ENCODE measurements around the gene SETD7.

The SETD7 gene

DNA sequence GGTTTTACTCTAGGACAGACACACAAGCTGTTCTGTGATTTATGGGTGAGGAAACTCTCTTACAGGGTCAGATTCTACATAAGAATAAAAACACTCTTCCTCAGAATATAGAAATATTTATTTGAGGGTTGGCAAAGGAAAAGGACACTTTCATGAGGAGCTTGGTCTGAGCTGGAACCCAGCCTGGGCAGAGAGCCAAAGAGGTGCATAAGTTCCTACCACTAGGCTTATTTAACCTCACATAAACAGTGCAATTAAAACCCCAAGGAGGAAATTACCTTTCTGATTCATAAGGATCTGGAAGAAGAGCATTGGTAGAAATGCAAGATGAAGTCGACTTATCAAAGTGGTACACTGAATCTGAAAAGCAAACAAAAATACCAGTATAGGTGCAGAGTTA, 32.9 kb downstream of the SETD7 start:
- Histone ChIP-seq H3K9me3 (ENCODE audit: control insufficient read depth in 1 of 2, low read length in 2 of 2) (no peaks in the 10 kb centered on the region), H3K36me3 (ENCODE audit: control insufficient read depth in 1 of 2, insufficient read depth in 2 of 2, low read length in 2 of 2) (peaks cover 30 to 50% of the 10 kb centered on the region in 2 donors), H3K27me3 (ENCODE audit: low read depth, low read length) (no peaks in the 10 kb centered on the region), H3K27ac (ENCODE audit: low read length) (no peak overlapping the region), H3K4me1 (ENCODE audit: control insufficient read depth in 1 of 2, insufficient read depth in 2 of 2, low read length in 2 of 2) (no peaks in the 10 kb centered on the region), H3K4me3 (ENCODE audit: low read depth in 1 of 2, low read length in 2 of 2) (no peak overlapping the region)

DNA sequence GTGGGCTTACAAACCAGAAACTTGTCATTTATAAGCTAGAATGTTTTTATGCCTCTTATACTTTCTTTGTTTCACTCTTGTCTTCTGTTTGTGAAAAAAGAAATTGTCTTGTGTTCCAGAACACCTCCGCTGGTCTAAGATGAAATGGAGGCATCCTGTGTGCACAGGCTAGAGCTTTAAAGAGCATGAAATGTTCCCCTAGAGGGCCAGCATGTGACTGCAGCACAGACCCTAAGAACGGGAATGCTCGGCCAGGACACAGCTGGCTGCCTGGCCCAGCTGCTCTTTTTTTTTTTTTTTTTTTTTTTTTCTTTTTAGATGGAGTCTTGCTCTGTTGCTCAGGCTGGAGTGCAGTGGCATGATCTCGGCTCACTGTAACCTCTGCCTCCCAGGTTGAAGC, 33.6 kb downstream of the SETD7 start:
- no peaks in the 10 kb centered on the region for H3K27me3 ChIP-seq (ENCODE audit: low read depth, low read length)
- no peak overlapping the region for H3K4me3 ChIP-seq (ENCODE audit: low read depth in 1 of 2, low read length in 2 of 2)
- H3K9me3 ChIP-seq (ENCODE audit: control insufficient read depth in 1 of 2, low read length in 2 of 2): no peaks in the 10 kb centered on the region
- H3K27ac ChIP-seq (ENCODE audit: low read length): no peak overlapping the region
- peaks cover 25 to 51% of the 10 kb centered on the region in 2 donors for H3K36me3 ChIP-seq (ENCODE audit: control insufficient read depth in 1 of 2, insufficient read depth in 2 of 2, low read length in 2 of 2)
- H3K4me1 ChIP-seq (ENCODE audit: control insufficient read depth in 1 of 2, insufficient read depth in 2 of 2, low read length in 2 of 2): no peaks in the 10 kb centered on the region

DNA sequence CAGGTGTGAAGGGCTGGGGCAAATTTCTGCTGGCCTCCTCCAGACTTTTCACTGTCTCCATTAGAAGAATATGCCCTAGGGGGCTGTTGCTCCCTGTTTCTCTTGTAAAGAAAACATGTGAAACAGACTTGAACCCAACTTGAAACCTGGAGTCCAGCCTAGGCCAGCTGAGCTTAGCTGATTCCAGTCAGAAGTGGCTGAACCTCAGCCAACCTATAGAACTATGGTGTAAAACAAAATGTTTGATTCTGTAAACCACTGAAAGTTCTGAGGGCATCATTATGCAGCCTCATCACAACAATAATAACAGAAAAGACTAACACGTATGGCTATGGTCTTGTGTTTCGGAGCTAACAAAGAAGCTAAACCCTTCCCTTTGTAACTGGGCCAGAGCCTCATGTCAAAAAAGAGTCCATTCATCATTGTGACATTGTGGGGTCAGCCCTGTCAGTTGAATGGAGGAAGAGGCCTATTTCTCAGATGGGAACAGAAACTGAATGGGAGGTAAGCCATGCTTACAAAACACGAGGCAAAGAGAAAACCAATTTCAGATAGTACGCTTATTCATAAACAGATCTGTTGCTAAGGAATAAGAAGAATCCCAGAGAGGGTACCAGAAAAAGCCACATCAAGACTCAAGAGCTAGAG, 34.1 kb downstream of the SETD7 start:
- peaks cover 24 to 52% of the 10 kb centered on the region in 2 donors for H3K36me3 ChIP-seq (ENCODE audit: control insufficient read depth in 1 of 2, insufficient read depth in 2 of 2, low read length in 2 of 2)
- no peaks in the 10 kb centered on the region for H3K9me3 ChIP-seq (ENCODE audit: control insufficient read depth in 1 of 2, low read length in 2 of 2)
- H3K4me3 ChIP-seq (ENCODE audit: low read depth in 1 of 2, low read length in 2 of 2): no peak overlapping the region
- no peaks in the 10 kb centered on the region for H3K4me1 ChIP-seq (ENCODE audit: control insufficient read depth in 1 of 2, insufficient read depth in 2 of 2, low read length in 2 of 2)
- no peaks in the 10 kb centered on the region for H3K27me3 ChIP-seq (ENCODE audit: low read depth, low read length)
- no peak overlapping the region for H3K27ac ChIP-seq (ENCODE audit: low read length)

DNA sequence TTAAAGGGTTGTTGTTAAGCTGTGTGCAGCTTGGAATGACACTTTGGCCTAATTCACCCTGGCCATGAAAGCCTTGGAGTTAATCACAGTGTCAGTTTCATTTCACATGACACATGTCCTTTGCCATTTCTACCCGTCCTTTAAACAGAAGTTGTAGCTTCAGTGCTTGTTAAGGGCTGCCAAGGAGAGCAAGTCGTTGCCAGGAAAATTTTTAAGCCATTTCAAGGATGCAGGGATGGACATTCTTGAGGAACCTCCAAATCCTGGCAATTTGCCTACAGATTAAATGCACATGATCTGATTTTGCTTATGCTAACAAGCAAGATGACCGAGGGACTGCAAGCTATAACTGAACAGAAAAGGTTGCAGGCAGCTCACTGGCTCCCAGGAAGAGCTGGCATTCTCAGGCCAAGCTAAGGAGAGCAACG, 40.5 kb downstream of the SETD7 start:
- Histone ChIP-seq H3K36me3 (ENCODE audit: control insufficient read depth in 1 of 2, insufficient read depth in 2 of 2, low read length in 2 of 2) (peaks cover 36 to 59% of the 10 kb centered on the region in 2 donors), H3K4me1 (ENCODE audit: control insufficient read depth in 1 of 2, insufficient read depth in 2 of 2, low read length in 2 of 2) (no peaks in the 10 kb centered on the region)

DNA sequence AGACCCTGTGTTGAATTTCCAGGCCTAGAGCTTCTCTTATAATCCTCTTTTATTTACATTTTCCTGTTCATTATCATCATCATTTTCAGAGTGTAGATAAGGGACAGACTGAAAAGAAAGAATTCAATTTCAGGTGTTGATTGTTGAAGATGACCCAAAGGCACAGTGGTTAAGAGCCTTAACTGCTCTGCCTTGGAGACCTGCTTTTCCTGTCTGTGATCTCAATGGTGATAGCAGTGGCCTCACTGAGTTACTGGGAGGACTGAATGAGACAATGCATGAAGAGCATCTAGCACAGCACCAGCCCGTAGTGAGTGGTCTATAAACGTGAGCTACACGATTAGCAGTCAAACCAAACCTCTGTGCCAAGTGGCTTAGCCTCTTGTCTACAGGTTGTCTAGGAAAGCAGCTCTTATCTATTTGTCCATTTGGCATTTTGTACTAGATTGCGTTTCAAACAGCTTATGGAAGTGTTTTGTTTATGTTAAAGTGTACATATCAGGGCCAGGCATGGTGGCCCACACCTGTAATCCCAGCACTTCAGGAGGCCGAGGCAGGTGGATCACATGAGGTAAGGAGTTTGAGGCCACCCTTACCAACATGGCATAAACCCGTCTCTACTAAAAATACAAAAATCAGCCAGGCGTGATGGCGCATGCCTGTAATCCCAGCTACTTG, 41.5 kb downstream of the SETD7 start:
- Histone ChIP-seq H3K4me1 (ENCODE audit: control insufficient read depth in 1 of 2, insufficient read depth in 2 of 2, low read length in 2 of 2) (no peaks in the 10 kb centered on the region), H3K4me3 (ENCODE audit: low read depth in 1 of 2, low read length in 2 of 2) (no peak overlapping the region), H3K36me3 (ENCODE audit: control insufficient read depth in 1 of 2, insufficient read depth in 2 of 2, low read length in 2 of 2) (peaks cover 38 to 62% of the 10 kb centered on the region in 2 donors), H3K27ac (ENCODE audit: low read length) (no peak overlapping the region), H3K27me3 (ENCODE audit: low read depth, low read length) (no peaks in the 10 kb centered on the region), H3K9me3 (ENCODE audit: control insufficient read depth in 1 of 2, low read length in 2 of 2) (no peaks in the 10 kb centered on the region)

More for the DNA sequence above, 40.5 kb downstream of the SETD7 start:
- Histone ChIP-seq H3K27ac (ENCODE audit: low read length) (no peak overlapping the region), H3K27me3 (ENCODE audit: low read depth, low read length) (no peaks in the 10 kb centered on the region), H3K4me3 (ENCODE audit: low read depth in 1 of 2, low read length in 2 of 2) (no peak overlapping the region), H3K9me3 (ENCODE audit: control insufficient read depth in 1 of 2, low read length in 2 of 2) (no peaks in the 10 kb centered on the region)

DNA sequence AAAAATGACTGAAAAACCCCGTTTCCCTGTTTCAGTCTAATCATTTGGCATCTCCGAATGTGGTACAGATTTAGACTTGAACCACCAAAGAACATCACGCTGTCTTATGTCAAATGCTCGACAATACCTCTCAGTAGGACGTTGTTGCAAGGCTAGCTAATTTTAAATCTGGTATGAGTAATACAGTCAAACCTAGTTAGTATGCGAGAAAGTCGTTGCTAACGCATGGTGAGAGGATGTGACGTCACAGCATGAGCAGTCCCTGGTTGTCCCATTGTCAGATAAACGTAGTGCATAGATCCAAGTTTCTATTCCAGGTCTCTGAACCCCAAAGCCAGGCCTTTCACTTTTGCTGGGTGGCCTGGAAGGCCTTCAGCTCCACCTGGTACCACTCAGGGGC, 44.7 kb downstream of the SETD7 start:
- H3K27me3 ChIP-seq (ENCODE audit: low read depth, low read length): no peaks in the 10 kb centered on the region
- H3K27ac ChIP-seq (ENCODE audit: low read length): no peak overlapping the region
- H3K4me3 ChIP-seq (ENCODE audit: low read depth in 1 of 2, low read length in 2 of 2): no peak overlapping the region
- no peaks in the 10 kb centered on the region for H3K4me1 ChIP-seq (ENCODE audit: control insufficient read depth in 1 of 2, insufficient read depth in 2 of 2, low read length in 2 of 2)
- H3K36me3 ChIP-seq (ENCODE audit: control insufficient read depth in 1 of 2, insufficient read depth in 2 of 2, low read length in 2 of 2): peaks cover 43 to 56% of the 10 kb centered on the region in 2 donors
- no peaks in the 10 kb centered on the region for H3K9me3 ChIP-seq (ENCODE audit: control insufficient read depth in 1 of 2, low read length in 2 of 2)

DNA sequence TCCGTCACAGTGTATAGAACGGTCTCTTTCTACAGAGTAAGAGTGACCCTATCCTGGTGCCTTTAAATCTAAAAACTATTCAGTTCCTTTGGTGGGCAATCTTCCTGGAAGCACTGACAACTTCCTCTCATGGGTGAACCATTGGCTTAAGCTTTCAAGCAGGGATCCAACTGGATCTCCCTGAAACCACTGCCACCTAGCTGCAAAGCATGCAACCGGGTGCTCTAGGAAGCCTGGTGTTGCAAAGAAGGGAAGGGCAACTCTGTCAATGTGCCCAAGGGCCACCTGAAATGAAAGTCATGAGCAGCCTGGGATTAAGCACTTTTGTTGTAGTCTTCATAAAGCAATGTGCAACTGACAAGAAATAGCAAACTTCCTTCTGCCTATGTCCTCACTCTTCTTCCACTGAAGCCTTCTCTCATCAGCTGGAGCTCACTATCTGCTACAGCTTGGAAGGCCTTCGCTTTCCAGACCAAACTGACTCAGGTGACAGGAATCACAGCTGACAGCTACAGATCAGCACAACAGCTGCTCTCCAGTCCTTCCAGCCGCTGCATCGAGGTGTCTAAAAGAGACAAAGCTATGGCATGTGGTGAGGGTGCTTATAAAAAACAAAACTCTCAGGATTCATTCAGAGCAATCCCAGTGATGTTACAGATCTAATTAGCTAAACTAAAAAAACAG, 46.1 kb downstream of the SETD7 start:
- Histone ChIP-seq H3K4me1 (ENCODE audit: control insufficient read depth in 1 of 2, insufficient read depth in 2 of 2, low read length in 2 of 2) (no peaks in the 10 kb centered on the region), H3K27me3 (ENCODE audit: low read depth, low read length) (no peaks in the 10 kb centered on the region), H3K36me3 (ENCODE audit: control insufficient read depth in 1 of 2, insufficient read depth in 2 of 2, low read length in 2 of 2) (peaks cover 38 to 57% of the 10 kb centered on the region in 2 donors), H3K9me3 (ENCODE audit: control insufficient read depth in 1 of 2, low read length in 2 of 2) (no peaks in the 10 kb centered on the region), H3K4me3 (ENCODE audit: low read depth in 1 of 2, low read length in 2 of 2) (no peak overlapping the region), H3K27ac (ENCODE audit: low read length) (no peak overlapping the region)

DNA sequence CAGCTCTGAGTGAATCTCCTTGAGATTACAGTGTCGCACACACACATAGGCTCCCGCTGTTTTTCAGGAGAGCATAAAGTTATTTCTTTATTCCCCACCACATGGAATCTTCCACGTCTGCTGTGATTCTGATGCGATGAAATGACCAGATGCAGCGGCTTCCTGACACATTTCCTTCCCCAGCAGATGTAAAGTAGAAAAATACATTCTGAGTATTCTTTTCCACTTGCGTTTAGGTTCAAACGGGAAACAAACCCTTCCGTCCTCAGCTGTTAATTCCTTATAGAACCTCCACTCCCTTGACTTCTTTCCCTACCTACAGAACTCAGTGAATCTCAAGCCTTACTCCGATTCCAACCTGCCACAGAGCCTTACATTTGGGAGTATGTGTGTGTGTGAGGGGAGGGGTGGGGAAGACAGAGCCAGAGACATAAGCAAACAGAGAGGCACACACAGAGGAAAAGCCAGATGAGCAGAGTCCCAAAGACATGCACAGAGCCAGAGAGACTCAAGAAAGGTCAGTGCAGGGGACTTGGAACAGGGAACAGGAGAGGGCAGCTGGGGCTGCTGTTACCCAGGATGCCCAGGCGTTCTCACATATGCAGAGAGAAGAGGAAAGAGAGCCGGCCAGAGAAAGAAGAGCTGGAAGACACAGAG, 47.3 kb downstream of the SETD7 start:
- no peaks in the 10 kb centered on the region for H3K4me1 ChIP-seq (ENCODE audit: control insufficient read depth in 1 of 2, insufficient read depth in 2 of 2, low read length in 2 of 2)
- no peaks in the 10 kb centered on the region for H3K27me3 ChIP-seq (ENCODE audit: low read depth, low read length)
- H3K9me3 ChIP-seq (ENCODE audit: control insufficient read depth in 1 of 2, low read length in 2 of 2): no peaks in the 10 kb centered on the region
- peaks cover 32 to 52% of the 10 kb centered on the region in 2 donors for H3K36me3 ChIP-seq (ENCODE audit: control insufficient read depth in 1 of 2, insufficient read depth in 2 of 2, low read length in 2 of 2)
- no peak overlapping the region for H3K27ac ChIP-seq (ENCODE audit: low read length)
- H3K4me3 ChIP-seq (ENCODE audit: low read depth in 1 of 2, low read length in 2 of 2): no peak overlapping the region

DNA sequence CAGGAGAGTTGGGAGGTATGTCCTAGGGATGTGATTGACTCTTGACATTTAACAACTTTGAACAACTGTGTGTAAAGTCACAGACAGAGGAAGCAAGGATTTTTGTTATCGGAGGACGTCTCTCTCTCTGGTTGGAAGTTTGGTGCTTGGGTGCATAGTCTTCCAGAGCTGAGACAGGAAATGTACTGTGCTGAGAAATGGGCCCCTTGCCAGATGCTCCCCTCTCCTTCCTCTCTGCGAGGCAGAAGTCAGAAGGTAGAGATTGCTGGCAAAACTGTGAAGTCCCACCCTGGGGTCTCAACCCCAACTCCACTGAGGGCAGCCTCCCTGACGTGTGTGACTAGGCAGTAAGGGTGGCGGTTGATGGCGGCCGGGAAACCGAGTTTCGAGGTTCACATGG, 49.2 kb downstream of the SETD7 start:
- Histone ChIP-seq H3K36me3 (ENCODE audit: control insufficient read depth in 1 of 2, insufficient read depth in 2 of 2, low read length in 2 of 2) (peaks cover 29 to 44% of the 10 kb centered on the region in 2 donors), H3K27ac (ENCODE audit: low read length) (no peak overlapping the region), H3K4me3 (ENCODE audit: low read depth in 1 of 2, low read length in 2 of 2) (no peak overlapping the region), H3K9me3 (ENCODE audit: control insufficient read depth in 1 of 2, low read length in 2 of 2) (no peaks in the 10 kb centered on the region), H3K27me3 (ENCODE audit: low read depth, low read length) (no peaks in the 10 kb centered on the region), H3K4me1 (ENCODE audit: control insufficient read depth in 1 of 2, insufficient read depth in 2 of 2, low read length in 2 of 2) (no peaks in the 10 kb centered on the region)

DNA sequence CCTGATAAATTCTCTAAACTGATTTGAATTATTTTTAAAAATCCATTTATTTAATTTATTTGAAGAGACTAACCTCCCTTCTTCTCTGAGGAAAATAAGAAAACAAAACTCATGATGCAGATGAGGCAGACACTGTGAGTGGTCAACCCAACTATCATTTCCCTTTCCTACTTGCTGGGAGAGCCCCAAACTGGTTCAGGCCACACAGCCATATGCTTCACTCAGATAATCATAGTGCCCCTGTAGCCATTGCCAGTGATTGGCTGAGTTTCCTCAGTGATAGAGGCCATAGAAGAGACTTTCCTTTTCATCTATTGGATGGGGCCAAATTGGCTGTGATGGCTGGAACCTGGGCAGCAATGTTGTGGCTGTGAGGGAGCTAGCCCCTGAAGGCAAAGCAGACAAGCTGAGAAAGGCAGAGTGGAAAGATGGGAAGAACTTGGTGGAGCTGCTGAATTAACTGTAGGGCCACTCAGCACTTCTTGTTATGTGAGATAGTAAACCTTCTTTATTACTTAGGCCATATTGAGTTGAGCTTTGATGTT, 52.3 kb downstream of the SETD7 start:
- H3K4me3 ChIP-seq (ENCODE audit: low read depth in 1 of 2, low read length in 2 of 2): no peak overlapping the region

More for the DNA sequence above, 52.3 kb downstream of the SETD7 start:
- no peaks in the 10 kb centered on the region for H3K9me3 ChIP-seq (ENCODE audit: control insufficient read depth in 1 of 2, low read length in 2 of 2)
- no peaks in the 10 kb centered on the region for H3K27me3 ChIP-seq (ENCODE audit: low read depth, low read length)
- H3K4me1 ChIP-seq (ENCODE audit: control insufficient read depth in 1 of 2, insufficient read depth in 2 of 2, low read length in 2 of 2): no peaks in the 10 kb centered on the region
- peaks cover 7 to 13% of the 10 kb centered on the region in 2 donors for H3K36me3 ChIP-seq (ENCODE audit: control insufficient read depth in 1 of 2, insufficient read depth in 2 of 2, low read length in 2 of 2)
- no peak overlapping the region for H3K27ac ChIP-seq (ENCODE audit: low read length)

Measured in muscle layer of duodenum (tissue), 2 donors.